Thyroid gland (tissue), 4 donors: ENCODE measurements around the gene PAQR3. TPM values are rescaled to one million over a fixed set of nuclear protein-coding genes. Genes with fewer than 3 reads are reported as not detected.
A peak's percentile ranks its signal among the peaks of the same experiment; 100 is the strongest.

Experiments used
- DNase-seq, 2 donors: peaks; one replicate each; pipeline ENCODE4 v3.0.0-alpha.2; 2019
- H3K27ac ChIP-seq, 3 donors: fragments of 200-600 bp; sonication (generic); 1 replicate in 2 of 3; 2 replicates in 1 of 3; pipeline ENCODE4 v1.5.1; 2016 to 2019; ENCODE audit warnings: mild to moderate bottlenecking in 1 of 3, moderate library complexity in 1 of 3
- H3K27me3 ChIP-seq: fragments of 200-600 bp; sonication (generic); one replicate; pipeline ENCODE4 v1.5.1; 2019
- H3K36me3 ChIP-seq, 2 donors: fragments of 200-600 bp; sonication (generic); one replicate each; pipeline ENCODE4 v1.5.1; 2016 to 2019
- H3K4me1 ChIP-seq, 2 donors: fragments of 200-600 bp; sonication (generic); one replicate each; pipeline ENCODE4 v1.5.1; 2017 to 2019
- H3K4me3 ChIP-seq, 3 donors: fragments of 200-600 bp; sonication (generic); replicated peaks in 1 of 3; 1 replicate in 2 of 3; 2 replicates in 1 of 3; pipeline ENCODE4 v1.5.1; 2016; ENCODE audit warnings: mild to moderate bottlenecking in 1 of 3
- H3K9me3 ChIP-seq: fragments of 200-600 bp; sonication (generic); one replicate; pipeline ENCODE4 v1.5.1; 2017
- CTCF ChIP-seq, 6 experiments: fragments of 200-600 bp in 3 of 6; fragments of 450-650 bp in 3 of 6; sonication (generic) in 3 of 6; IDR thresholded peaks; one replicate each; pipeline ENCODE4 v1.5.1; 2016 to 2019; ENCODE audit warnings: antibody characterized with exemption in 6 of 6, mild to moderate bottlenecking in 2 of 6, inconsistent platforms in 1 of 6, moderate library complexity in 1 of 6
- POLR2A ChIP-seq, 2 donors: fragments of 450-650 bp; IDR thresholded peaks; one replicate each; pipeline ENCODE4 v1.6.1; 2017; ENCODE audit warnings: antibody characterized with exemption in 2 of 2, mild to moderate bottlenecking in 2 of 2, moderate library complexity in 1 of 2
- WGBS, 2 donors: methylation state at CpG; one replicate each; pipeline ENCODE4 v1.1.5; 2017; 5-methylcytosine and 5-hydroxymethylcytosine counted together
- intact Hi-C: fragments of 100-400 bp; cut with DNase I; formaldehyde crosslinking; loops from one replicate; pipeline ENCODE4 v1.15.1; 2023
- total RNA-seq, 4 donors: library from RNA; depleted of rRNA; stranded (reverse); fragments of >200 nt; gene quantifications; one replicate each; pipeline ENCODE4 v1.2.3, GENCODE V29; 2016

Gene PAQR3
- total RNA-seq, 4 donors from 2014 or later: 12.5 to 18.8 (median 15.2) TPM

DNA sequence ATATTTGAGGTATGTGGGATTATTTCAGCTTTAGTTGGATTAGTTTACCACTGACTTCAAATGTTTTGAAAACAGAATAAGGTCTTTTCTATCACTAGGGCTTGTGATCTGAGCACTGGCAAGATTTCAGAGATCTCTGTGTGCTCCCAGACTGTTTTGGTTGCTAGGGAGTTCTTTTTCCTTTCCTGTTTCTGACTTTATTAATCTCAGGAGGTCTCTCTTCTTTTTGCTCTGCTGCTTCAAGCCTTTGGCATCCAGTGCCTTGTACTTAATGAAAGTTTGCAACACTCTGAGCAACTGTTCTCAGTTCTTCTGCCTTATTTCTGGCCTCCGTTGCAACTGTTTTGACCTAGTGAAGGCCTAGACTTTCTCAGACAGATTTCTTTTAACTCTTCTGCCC, 32.1 kb upstream of the PAQR3 start:
- TF ChIP-seq POLR2A (IDR thresholded peaks at IDR 0.05) (no peak), CTCF (IDR thresholded peaks at IDR 0.05) (no peak)
- H3K4me3 ChIP-seq: no peak overlapping the region
- H3K9me3 ChIP-seq: no peaks in the 10 kb centered on the region
- no peak for DNase-seq
- intact Hi-C loops: no loop called here
- 83 to 86% methylated on average over 1 of the region's 1 CpG for WGBS, 2 donors
- no peaks in the 10 kb centered on the region for H3K36me3 ChIP-seq
- no peaks in the 10 kb centered on the region for H3K4me1 ChIP-seq
- no peaks in the 10 kb centered on the region for H3K27me3 ChIP-seq
- H3K27ac ChIP-seq: no peak overlapping the region

GRCh38 chr4:78962597-78963115, 23.4 kb upstream of the PAQR3 start:
- intact Hi-C loops: no loop called here
- Histone ChIP-seq H3K4me3 (no peak overlapping the region), H3K4me1 (no peaks in the 10 kb centered on the region), H3K36me3 (no peaks in the 10 kb centered on the region), H3K27me3 (no peaks in the 10 kb centered on the region), H3K9me3 (no peaks in the 10 kb centered on the region), H3K27ac (no peak overlapping the region)
- no peak for TF ChIP-seq POLR2A (IDR thresholded peaks at IDR 0.05)
- TF ChIP-seq CTCF (IDR thresholded peaks at IDR 0.05): no peak
- 62 to 63% methylated on average over 2 of the region's 2 CpGs for WGBS, 2 donors
- DNase-seq: no peak

DNA sequence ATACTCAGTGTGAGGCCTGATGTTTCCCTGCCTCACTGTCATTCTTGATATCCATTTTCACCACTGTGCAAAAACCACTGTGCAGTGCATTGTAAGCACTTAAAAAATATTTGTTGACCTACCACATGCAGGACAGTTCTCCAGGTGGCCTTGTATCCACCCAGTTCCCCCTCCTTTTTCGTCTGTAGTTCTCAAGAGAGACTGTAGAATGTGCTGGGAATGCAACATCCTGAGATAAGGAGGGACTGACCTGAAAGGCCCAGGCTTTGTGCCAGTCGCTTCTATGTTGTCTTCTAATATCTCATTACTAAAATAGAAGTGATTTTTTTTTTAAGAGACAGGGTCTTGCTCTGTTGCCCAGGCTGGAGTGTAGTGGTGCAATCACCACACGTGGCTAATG, 21.7 kb upstream of the PAQR3 start:
- DNase-seq: no peak
- no peak for TF ChIP-seq POLR2A (IDR thresholded peaks at IDR 0.05)
- TF ChIP-seq CTCF (IDR thresholded peaks at IDR 0.05): no peak
- intact Hi-C loops: no loop called here
- no peaks in the 10 kb centered on the region for H3K27me3 ChIP-seq
- H3K36me3 ChIP-seq: no peaks in the 10 kb centered on the region
- no peak overlapping the region for H3K4me3 ChIP-seq
- WGBS, 2 donors: 70 to 75% methylated on average over 3 of the region's 3 CpGs
- no peak overlapping the region for H3K27ac ChIP-seq
- H3K9me3 ChIP-seq: no peaks in the 10 kb centered on the region
- H3K4me1 ChIP-seq: no peaks in the 10 kb centered on the region

DNA sequence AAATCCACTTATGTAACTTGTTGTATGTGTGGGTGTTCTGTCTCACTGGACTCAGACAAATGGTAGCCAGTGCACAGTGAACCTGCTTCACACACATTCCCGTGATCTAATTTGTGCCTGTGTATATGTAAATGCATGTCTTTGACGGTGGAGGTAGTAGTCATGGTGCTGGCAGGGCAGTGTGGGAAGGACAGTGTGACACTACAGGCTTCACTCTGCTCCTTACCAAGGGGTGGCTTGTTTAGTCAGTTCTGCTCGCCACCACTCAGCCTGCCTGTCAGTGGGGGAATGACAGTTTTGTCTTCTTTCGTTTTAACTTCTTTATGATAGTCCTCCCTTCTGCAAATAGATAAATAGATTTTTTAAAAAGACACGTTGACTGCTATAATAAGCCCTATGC, 17.7 kb upstream of the PAQR3 start:
- WGBS, 2 donors: 90 to 93% methylated on average over 5 of the region's 5 CpGs
- intact Hi-C loops: loop anchor here (10.0 kb wide), 1 partner anchor 1258 kb away; no protein-coding TSS in a partner anchor
- no peak for DNase-seq
- no peaks in the 10 kb centered on the region for H3K4me1 ChIP-seq
- TF ChIP-seq POLR2A (IDR thresholded peaks at IDR 0.05) (no peak), CTCF (IDR thresholded peaks at IDR 0.05) (no peak)
- no peaks in the 10 kb centered on the region for H3K36me3 ChIP-seq
- no peak overlapping the region for H3K27ac ChIP-seq
- H3K4me3 ChIP-seq: no peak overlapping the region
- no peaks in the 10 kb centered on the region for H3K27me3 ChIP-seq
- no peaks in the 10 kb centered on the region for H3K9me3 ChIP-seq

- WGBS, 2 donors: 45 to 46% methylated on average over 11 of the region's 11 CpGs
- DNase-seq: no peak
- H3K27ac ChIP-seq: no peak overlapping the region
- no peak overlapping the region for H3K4me3 ChIP-seq
- no peaks in the 10 kb centered on the region for H3K27me3 ChIP-seq
- no peaks in the 10 kb centered on the region for H3K4me1 ChIP-seq
- intact Hi-C loops: loop anchor here (10.0 kb wide), 1 partner anchor 1261 kb away; no protein-coding TSS in a partner anchor
- H3K9me3 ChIP-seq: no peaks in the 10 kb centered on the region
- no peaks in the 10 kb centered on the region for H3K36me3 ChIP-seq
- no peak for TF ChIP-seq POLR2A (IDR thresholded peaks at IDR 0.05)
- peak in 2 of 6 experiments; percentile 12 to 34 for TF ChIP-seq CTCF (IDR thresholded peaks at IDR 0.05)
Observed at GRCh38 chr4:78953769-78954666, 14.8 kb upstream of the PAQR3 start.
